IPS-11a (cell line): ENCODE results near the gene BCL2.

Source experiments
- H3K4me3 ChIP-seq: one replicate; pipeline ENCODE4 v1.5.1; 2013; ENCODE audit warnings: low read depth, low read length, control low read depth

Gene BCL2

DNA sequence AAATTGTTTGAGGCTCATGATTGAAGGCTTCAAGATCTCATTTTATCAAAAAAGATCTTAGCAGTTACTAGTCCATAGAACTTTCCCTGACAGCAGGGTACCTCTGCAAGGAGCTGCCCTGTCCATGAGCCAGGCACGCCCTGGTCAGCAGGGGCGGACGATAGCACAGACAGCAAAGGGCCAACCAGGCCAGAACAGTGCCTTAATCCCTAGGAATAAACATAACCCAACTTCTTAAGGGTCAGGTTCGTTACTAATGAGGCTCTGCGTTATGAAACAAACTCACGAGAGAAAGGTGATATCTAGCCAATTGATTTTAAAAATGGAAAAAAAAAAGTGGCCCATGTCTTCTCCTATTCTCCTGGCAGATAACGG lies 59.2 kb downstream of the BCL2 start:
- no peak overlapping the region for H3K4me3 ChIP-seq

DNA sequence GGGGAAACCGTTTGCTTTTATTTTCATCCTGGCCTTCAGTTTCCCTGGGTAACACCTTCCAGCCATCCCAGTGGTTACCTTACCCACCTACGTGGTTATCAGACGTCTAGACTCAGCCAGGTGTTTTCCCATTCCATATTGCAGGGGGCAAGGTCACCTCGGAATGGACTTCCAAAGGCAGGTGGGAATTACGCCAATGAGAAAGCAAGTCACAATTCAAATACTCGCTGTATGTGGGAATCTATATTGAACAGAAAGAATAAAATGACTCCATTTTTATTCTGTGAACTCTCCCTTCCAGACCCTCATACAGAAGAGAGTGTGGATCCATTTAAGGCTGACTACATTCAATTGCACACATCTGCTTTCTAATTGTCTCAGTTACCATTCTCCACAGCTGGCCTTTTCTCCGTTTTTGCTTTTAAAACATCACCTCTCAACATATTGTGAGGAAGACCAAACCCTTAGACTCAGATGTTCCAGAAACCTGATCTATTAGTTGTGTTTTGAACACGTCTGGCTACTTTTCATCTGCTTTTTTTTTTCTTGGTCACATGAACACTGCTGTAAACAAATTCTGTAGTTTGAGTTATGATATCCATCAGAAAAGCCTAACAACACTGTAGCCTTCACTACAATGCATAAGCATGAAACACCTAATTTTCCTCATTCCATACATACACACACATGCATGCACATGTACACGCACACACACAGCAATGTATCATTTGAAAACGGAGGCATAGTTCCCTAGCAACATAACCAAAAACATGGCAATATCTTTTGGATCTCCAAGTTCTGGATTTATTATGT lies 59.8 kb downstream of the BCL2 start:
- H3K4me3 ChIP-seq = no peak overlapping the region

DNA sequence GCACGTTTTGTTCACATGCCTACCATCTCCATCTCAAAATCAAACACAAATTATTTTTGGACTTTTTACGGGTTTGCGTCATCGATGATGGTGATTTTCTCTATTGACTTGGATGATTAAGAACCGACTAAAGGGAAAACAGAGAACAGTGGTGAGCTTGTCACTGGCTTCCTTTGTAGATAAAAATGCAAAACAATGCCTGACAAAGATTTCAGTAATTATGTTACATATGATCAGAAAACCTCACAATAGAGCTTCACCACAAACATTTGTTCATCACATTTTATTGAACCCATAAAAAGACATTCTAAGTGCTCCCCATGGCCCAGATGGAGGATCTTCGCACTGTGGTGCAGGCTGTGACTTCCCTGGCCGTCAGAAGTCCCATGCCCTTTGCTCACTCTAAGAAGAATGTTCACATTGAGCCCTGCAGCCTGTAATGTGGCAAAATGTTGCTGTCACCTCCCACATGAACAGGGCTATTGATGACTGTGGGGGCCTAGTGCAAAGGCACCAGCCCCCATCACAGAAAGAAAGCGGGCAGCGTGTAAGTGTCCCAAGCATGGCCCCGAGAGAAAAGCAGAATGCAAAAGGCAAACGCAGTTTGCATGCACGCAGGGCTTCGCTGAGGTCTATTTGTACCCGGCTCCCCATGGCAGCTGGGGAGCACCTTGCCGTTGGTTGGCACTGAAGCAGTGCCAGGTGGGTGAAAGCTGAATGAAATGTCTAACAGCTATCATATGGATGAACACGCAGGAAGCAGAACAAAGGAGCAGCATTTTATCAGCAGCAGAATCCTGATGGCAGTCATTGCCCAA lies 60.6 kb downstream of the BCL2 start:
- no peak overlapping the region for H3K4me3 ChIP-seq

DNA sequence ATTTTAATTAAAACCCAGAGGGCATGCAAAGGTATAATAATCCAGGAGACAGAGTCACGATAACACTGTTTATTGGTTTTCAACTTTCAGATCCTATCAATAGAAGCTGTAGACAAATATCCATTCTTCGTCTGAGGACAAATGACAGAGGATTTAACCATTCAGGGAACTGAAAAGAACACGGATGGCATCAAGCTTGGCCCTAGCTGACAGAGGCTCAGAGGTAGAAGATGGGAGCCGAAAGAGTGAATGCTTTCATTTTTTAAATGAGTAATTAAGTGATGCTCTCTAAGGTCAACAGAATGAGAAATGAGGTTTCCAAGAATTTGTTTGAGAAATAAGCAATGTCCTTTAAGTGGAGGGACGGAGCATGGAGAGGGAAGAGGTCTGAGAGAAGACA lies 62.1 kb downstream of the BCL2 start:
- no peak overlapping the region for H3K4me3 ChIP-seq

DNA sequence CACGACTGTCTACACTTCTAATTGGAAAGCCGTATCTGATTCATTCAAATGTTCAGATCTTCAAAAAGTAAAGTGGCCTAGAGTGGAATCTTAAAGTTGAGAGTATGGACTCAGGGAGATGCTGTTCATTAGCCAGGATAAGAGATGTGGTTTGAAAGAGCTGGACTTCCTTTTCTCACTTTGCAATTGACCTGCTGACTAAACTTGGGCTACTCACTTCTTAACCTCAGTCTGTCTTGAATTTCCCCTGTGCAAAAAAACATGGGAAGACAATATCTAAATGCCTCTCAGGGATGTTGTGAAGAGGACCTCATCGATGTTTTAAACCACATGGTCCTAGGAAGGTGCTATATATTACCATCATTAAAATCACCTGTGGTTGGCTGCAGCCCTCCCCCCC lies 64.1 kb downstream of the BCL2 start:
- no peak overlapping the region for H3K4me3 ChIP-seq

DNA sequence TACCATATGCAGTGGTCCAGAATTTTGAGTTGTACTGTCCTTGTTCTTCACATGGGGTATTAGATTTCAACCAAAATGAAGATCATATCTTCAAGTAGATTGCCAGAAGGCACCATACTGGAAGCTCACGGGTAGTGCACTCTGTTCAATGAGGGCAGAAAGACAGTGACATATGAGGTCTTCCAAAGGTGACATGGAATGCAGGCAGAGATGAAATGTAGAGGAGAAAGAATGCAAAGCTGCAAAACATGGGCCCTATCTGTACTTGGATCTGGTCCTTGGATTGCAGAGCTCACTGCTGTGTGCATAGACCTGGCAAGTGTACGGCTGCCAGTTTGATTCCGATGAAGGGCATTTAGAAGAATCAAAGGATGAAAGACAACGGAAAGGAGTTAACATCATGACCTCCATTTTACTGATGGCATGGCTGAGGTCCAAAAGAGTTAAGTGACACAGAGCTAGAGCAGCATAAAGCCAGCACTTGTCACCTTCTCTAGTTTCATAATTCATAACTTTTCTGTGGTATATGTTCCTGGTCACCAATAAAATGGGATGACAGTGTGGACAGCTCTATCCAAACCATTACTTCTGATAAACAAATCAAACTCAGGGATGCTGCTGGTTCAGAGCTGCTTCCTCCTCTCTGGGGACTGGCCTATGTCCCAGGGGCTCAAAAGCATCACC lies 64.7 kb downstream of the BCL2 start:
- no peak overlapping the region for H3K4me3 ChIP-seq

DNA sequence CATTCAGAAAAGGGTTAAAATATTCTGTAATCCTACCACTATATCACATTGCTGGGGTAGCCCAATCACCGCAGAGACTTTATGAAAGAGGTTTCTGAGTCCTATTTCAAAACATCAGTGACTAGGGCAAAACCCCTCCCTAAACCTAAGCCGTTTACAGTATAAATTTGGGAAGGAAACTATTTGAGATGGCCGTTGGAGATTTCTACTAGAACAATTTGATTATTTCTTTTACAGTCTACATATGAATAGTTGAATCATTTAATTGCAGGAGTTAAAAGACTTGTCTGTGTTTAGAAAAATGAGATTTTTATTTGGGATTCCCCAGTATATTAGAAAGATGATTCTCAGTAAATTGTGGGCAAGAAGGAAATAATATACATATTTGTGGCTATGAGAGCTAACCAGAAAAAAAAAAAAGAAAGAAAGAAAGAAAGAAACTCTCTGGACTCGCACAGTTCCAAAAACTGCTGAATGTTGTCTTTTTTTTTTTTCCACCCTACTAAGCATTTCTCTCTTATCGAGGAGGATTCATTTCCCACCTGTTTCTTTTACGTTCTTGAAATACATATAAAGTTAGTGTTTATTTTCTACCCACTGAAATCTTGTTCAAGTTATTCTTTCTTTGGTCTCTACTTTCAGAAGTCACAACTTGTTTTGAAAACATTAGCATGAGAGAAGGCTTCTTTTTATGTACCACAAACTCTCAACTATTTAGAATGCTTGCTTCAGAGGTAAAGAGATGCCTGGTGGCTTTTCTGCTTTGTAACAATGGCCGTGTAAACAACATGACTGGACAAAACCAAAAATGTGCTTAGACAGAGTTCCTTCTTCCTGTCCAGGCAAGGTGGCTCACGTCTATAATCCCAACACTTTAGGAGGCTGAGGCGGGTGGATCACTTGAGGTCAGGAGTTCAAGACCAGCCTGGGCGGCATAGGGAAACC lies 65.9 kb downstream of the BCL2 start:
- no peak overlapping the region for H3K4me3 ChIP-seq

DNA sequence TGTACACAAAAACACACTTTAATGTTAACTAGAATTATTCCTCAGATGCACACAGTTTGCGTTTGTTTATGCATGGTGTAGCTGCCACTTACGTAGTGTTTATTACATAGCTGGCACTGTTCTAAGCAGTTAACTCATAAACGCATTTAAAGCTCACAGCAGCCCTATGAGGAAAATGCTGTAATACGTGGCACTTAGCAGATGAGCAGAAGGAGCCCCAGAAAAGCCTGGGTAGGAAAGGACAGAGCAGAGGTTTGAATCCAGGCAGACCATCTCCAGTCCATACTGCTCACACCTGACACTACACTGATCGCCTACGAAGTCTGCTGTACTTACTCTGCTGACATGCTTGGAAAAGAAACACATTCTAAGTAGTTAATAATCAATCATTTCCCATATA lies 66.6 kb downstream of the BCL2 start:
- H3K4me3 ChIP-seq = no peak overlapping the region

DNA sequence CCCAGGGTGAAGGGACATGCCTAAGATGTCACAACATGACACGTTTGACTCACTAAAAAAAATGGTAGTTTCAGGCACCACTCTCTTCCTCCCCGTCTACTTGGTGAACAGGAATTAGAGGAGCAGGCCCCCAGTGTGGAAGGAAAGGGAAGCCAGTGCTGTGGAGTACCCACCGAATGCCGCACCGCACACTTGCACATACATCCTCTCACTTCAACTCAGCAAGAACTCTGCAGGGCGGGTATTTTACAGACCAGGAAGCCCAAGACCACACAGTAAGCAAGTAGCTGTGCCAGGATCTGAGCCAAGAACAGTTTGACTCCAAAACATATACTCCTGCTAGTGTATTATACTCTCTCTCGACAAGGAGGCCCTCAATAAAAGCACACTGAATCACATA lies 69.8 kb downstream of the BCL2 start:
- no peak overlapping the region for H3K4me3 ChIP-seq

DNA sequence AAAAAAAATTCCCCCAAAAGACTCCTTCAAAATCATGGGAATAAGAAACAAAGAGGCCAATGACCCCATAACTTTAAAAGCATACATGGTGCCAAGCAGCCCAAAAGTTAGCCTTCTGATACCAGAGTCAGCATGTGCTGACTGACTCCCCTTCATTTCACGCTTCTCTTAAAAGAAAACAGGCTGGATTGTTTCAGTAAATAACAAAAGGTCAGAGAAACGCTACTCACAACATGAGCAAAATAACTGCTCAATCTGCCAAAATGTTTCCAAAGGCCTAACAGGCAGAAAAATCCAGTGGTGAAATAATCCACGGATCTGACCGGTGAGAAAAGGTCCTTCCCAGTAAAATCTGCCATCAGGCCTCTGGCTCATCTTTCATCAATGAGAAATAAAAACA lies 71.6 kb downstream of the BCL2 start:
- H3K4me3 ChIP-seq = no peak overlapping the region

DNA sequence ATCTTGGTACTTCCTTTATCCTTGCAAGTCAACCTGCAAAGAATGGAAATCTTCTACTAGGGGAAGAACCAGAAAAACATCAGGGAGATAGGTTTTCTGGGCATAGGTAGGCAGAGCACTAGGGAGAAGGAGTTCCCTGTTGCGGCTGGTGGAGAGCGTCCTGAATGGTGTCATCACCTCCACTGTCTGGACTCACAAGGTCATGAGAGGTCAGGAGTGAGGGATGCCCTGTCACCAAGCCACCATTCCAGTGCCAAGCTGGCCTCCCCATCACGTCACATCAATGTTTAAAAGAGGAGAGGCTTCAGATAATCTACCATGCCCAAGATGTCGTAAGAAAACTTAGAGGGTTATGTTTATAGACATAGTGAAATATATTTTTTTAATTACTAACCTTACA lies 72.1 kb downstream of the BCL2 start:
- no peak overlapping the region for H3K4me3 ChIP-seq

DNA sequence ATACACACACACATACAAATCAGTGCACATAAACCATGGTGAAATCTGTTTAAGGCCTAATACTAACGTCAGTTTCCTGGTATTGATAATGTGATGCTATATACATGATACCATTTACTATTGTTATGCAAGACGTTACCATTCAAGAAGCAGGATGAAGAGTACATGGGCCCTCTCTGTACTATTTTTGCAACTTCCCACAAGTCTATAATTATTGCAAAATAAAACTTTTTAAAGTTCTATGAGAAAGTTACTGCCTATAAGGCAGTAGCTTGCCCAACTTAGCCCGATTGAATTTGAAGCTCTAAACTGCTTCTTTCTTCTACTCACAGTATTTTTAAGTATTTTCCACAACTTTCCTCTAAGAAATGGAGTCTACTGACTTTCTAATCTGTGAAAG lies 74.0 kb downstream of the BCL2 start:
- H3K4me3 ChIP-seq = no peak overlapping the region

DNA sequence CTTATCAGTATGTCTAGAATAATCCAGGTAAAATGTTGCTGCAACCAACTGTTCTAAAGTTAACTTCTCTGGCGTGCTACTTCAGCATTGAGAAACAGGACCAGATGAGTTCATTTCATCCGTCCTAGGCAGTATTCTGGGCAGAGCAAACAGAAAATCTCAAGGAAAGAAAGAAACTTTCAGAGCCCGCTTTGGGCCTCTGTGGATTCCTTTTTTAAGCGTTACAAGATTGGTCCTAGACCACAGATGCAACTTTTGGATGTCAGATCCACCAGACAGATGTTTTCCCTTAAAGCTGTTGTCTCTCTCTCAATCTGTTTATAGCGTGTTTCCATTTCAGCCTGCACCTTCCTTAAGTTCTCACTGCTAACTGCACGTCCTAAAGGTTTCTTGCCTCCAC lies 75.0 kb downstream of the BCL2 start:
- no peak overlapping the region for H3K4me3 ChIP-seq

DNA sequence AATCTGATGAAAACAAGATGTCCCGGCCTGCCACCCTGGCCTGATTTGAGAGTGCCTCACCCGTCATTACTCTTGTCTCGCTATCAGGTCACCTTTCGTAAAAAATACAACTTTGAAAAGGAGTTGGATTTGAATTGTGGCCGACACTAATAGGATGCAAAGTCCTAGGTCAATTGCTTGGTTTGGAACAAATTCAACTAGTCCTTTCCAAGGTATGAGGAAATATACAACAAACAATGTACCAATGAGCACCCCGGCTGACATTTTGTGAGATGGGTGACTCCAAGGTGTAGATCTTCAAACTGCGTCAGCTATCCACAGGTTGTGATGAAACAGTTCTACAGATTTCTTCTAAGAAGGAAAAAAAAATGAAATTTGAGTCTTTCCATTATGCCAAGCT lies 77.8 kb downstream of the BCL2 start:
- H3K4me3 ChIP-seq = no peak overlapping the region

DNA sequence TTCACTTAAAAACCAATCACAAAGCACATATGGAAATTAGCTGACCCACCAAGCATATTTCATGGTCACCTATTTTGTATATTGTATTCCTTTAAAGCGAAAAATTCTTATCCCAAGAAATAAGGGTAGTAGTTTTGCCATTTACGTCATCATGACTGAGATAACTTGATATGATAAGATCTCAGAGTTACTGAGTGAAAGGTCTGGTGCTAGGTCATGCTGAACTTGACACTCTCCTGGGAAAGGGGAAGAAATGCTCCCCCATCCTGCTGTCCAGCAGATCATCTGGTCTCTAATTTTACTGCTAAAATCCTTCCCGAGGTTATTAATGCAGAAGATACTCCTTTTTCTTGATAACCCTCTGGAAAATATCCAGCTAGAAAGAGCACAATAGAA lies 78.3 kb downstream of the BCL2 start:
- H3K4me3 ChIP-seq = no peak overlapping the region

DNA sequence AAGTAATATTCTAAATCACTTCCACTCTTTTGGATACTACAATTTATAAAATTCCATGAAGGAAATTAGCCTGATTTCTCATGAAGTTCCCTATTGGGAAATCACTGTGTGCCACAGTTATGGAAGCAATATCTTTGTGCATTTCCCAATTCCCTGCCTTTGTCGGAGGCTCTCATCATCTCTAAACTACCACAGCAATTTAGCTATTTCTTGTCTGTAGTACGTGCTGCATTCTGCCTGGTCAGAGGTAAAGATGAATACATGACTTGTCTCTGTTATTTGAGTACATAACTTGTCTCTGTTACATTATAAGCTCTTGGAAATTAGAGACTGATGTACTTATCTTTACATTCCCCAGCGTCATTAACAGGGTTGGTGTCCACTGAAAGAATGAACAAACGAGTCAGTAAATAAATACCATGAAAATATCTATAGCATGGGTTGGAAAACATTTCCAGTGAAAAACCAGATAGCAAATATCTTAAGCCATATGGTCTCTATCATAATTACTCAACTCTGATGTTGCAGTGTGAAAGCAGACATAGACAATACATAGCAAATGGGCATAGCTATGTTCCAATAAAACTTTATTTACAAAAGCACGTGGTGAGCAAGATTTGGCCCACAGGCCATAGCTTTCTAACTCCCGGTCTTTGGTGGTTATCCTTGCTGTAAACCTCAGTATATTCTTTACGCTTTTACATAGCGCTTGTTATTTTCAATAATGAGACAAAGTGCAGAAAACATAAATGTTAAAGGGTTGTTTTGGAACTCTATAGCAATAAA lies 78.8 kb downstream of the BCL2 start:
- no peak overlapping the region for H3K4me3 ChIP-seq

DNA sequence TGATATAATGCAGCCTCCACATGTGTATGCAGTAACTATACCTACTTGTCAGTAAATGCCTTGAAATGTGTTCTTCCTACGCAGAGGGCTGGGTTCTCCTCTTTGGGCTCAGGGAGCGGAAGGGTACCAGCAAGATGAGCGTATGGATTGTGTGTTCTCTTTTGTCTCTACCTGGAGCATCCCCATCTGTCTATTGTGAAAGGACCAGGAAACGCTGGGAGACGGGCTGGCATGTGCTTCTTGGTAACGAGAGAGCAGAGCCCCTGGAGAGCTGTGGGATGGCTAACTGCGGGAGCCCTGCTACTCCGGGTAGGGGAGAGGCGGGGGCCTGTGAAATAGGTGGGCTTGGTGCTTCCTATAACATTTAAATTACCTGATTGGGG lies 80.9 kb downstream of the BCL2 start:
- H3K4me3 ChIP-seq = no peak overlapping the region

DNA sequence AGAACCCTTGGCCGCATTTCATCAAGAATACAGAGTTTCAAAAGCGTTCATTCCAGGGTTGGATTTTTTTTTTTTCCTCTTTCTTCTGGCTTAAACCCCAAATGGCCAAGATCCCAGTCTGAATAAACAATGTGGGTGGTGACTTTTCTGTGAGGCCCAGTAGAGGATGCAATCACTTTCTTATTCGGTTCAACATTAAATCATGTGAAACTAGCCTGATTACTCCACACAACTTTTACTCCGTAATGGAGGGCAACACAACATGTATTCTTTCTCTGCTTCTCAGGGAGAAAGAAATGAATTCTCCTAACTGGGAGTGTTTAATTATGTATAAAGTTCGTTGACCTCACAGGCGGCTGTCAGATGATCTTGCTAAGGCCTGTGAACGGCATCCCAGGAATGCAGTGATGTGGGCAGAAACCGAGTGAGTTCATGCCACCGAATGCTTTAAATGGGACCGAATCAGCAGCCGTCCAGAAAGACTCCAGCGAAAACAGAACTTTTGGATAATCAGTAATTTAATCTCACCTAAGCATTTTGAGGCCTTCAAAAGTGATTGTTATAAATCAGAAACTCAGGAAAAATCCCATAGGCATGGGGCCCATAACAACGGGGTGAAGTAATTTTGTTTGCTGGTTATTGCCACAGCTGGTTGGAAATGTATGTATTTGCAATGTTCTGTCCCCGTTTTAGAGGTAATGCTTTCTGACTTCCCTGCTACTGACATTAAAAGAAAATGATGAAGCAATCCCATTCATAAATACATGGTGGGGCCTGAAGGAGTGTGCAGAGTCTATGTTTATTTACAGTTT lies 81.5 kb downstream of the BCL2 start:
- H3K4me3 ChIP-seq = no peak overlapping the region
